Lower leg skin (tissue), 3 donors: ENCODE measurements around the gene AK8.

ENCODE experiments used
- CTCF ChIP-seq, 3 donors: fragments of 450-650 bp; IDR thresholded peaks; one replicate each; pipeline ENCODE4 v1.5.1; 2016; ENCODE audit warnings: antibody characterized with exemption in 3 of 3, mild to moderate bottlenecking in 3 of 3, moderate library complexity in 2 of 3
- POLR2A ChIP-seq, 2 donors: fragments of 450-650 bp; IDR thresholded peaks; one replicate each; pipeline ENCODE4 v1.6.1; 2016 to 2017; ENCODE audit warnings: antibody characterized with exemption in 2 of 2, mild to moderate bottlenecking in 1 of 2, moderate library complexity in 1 of 2

- TF ChIP-seq POLR2A (IDR thresholded peaks at IDR 0.05): no peak
- no peak for TF ChIP-seq CTCF (IDR thresholded peaks at IDR 0.05)
Measured at GRCh38 chr9:132791699-132792240, 86.3 kb downstream of the AK8 start.
